Measurements from ENCODE around the gene XPC.

- TF ChIP-seq CTCF (IDR thresholded peaks at IDR 0.05; ENCODE audit: borderline replicate concordance, extremely low read depth, low read length, poor library complexity, severe bottlenecking) (no peak), EZH2 (IDR thresholded peaks at IDR 0.05; ENCODE audit: borderline replicate concordance, low read depth, low read length, severe bottlenecking) (no peak)
These were observed 25.4 kb downstream of the XPC start for GRCh38 chr3:14152963-14153355.

All from DND-41 (cell line).